ENCODE results near the gene CDH23. TPM values are rescaled to one million over a fixed set of nuclear protein-coding genes. Genes with fewer than 3 reads are reported as not detected.

CDH23 gene
- total and polyA plus RNA-seq, 8 donors = 1.8 to 22.8 (median 3.0) TPM

- TF ChIP-seq CTCF (IDR thresholded peaks at IDR 0.05) = no peak
- no peak overlapping the region for H3K4me3 ChIP-seq
- intact Hi-C loops (cut with DNase I) = no loop called here
- peak; percentile 62 for ATAC-seq
- no peaks in the 10 kb centered on the region for H3K4me1 ChIP-seq
- peaks cover 0 to 8% of the 10 kb centered on the region in 2 donors for H3K27me3 ChIP-seq
- no peak overlapping the region for H3K27ac ChIP-seq
- no peak for DNase-seq
- no peaks in the 10 kb centered on the region for H3K9me3 ChIP-seq
- no peaks in the 10 kb centered on the region for H3K36me3 ChIP-seq
Measured at GRCh38 chr10:71582019-71582418, 185.3 kb downstream of the CDH23 start.

GRCh38 chr10:71582506-71583475, 186.1 kb downstream of the CDH23 start:
- Histone ChIP-seq H3K4me1 (no peaks in the 10 kb centered on the region), H3K27ac (no peak overlapping the region), H3K36me3 (no peaks in the 10 kb centered on the region), H3K4me3 (no peak overlapping the region), H3K27me3 (peaks cover 0 to 8% of the 10 kb centered on the region in 2 donors), H3K9me3 (no peaks in the 10 kb centered on the region)
- TF ChIP-seq CTCF (IDR thresholded peaks at IDR 0.05) = no peak
- intact Hi-C loops (cut with DNase I) = no loop called here
- no peak for ATAC-seq
- DNase-seq = no peak

GRCh38 chr10:71584461-71584860, 187.7 kb downstream of the CDH23 start:
- Histone ChIP-seq H3K9me3 (no peaks in the 10 kb centered on the region), H3K36me3 (no peaks in the 10 kb centered on the region), H3K27ac (no peak overlapping the region), H3K4me1 (no peaks in the 10 kb centered on the region), H3K4me3 (no peak overlapping the region), H3K27me3 (peaks cover 0 to 15% of the 10 kb centered on the region in 2 donors)
- TF ChIP-seq CTCF (IDR thresholded peaks at IDR 0.05) = no peak
- ATAC-seq (no peak), DNase-seq (no peak)
- intact Hi-C loops (cut with DNase I) = no loop called here

- no peak for TF ChIP-seq CTCF (IDR thresholded peaks at IDR 0.05)
- no peak overlapping the region for H3K27ac ChIP-seq
- intact Hi-C loops (cut with DNase I) = no loop called here
- ATAC-seq (no peak), DNase-seq (no peak)
- no peak overlapping the region for H3K4me3 ChIP-seq
- no peaks in the 10 kb centered on the region for H3K36me3 ChIP-seq
- H3K27me3 ChIP-seq = peaks cover 0 to 15% of the 10 kb centered on the region in 2 donors
- no peaks in the 10 kb centered on the region for H3K9me3 ChIP-seq
- peaks cover 0 to 5% of the 10 kb centered on the region in 2 donors for H3K4me1 ChIP-seq
Measured at GRCh38 chr10:71584902-71585563, 188.3 kb downstream of the CDH23 start.
